SU-DHL-6 (cell line): ENCODE results near the gene TENM4.

Experiments
- H2AFZ ChIP-seq: fragments of 200-600 bp; sonication (generic); 2 replicates; pipeline ENCODE4 v1.6.1; 2014; ENCODE audit warnings: low read depth, mild to moderate bottlenecking, moderate library complexity, mixed read lengths, antibody characterized with exemption, low read length; ENCODE audit not compliant: severe bottlenecking
- H3F3A ChIP-seq: fragments of 200-600 bp; shearing (Covaris generic); 2 replicates; pipeline ENCODE4 v1.6.0; 2016; ENCODE audit warnings: antibody characterized with exemption, mild to moderate bottlenecking; ENCODE audit not compliant: insufficient read depth
- H3K27ac ChIP-seq: fragments of 200-600 bp; sonication (generic); 2 replicates; pipeline ENCODE4 v1.5.1; 2016; ENCODE audit warnings: low read depth, mild to moderate bottlenecking, low read length, moderate library complexity, mixed read lengths
- H3K27me3 ChIP-seq: fragments of 200-600 bp; sonication (generic), shearing (Covaris generic); 2 replicates; pipeline ENCODE4 v1.6.0; 2014; ENCODE audit warnings: mild to moderate bottlenecking, low read length
- H3K36me3 ChIP-seq: fragments of 200-600 bp; sonication (generic); 2 replicates; pipeline ENCODE4 v1.6.1; 2014; ENCODE audit warnings: mild to moderate bottlenecking, low read length, mixed read lengths
- H3K4me2 ChIP-seq: fragments of 300-600, 200-600 bp; shearing (Covaris generic), sonication (generic); 2 replicates; pipeline ENCODE4 v1.6.0; 2014; ENCODE audit warnings: low read length, low read depth, mild to moderate bottlenecking; ENCODE audit not compliant: poor library complexity, severe bottlenecking
- H3K4me3 ChIP-seq: fragments of 200-600 bp; sonication (generic); 2 replicates; pipeline ENCODE4 v1.5.1; 2014; ENCODE audit warnings: antibody characterized with exemption, low read length, mild to moderate bottlenecking, mixed read lengths; ENCODE audit not compliant: insufficient read depth, poor library complexity, severe bottlenecking
- H3K79me2 ChIP-seq: fragments of 200-600 bp; sonication (generic); 2 replicates; pipeline ENCODE4 v1.6.1; 2014; ENCODE audit warnings: mild to moderate bottlenecking, low read length, moderate library complexity; ENCODE audit not compliant: insufficient read depth
- H3K9ac ChIP-seq: fragments of 200-600 bp; sonication (generic); 2 replicates; pipeline ENCODE4 v1.7.0; 2014; ENCODE audit warnings: mild to moderate bottlenecking, low read length
- H3K9me2 ChIP-seq: fragments of 200-600 bp; sonication (generic); replicated peaks from 2 replicates; pipeline ENCODE4 v1.6.1; 2014; ENCODE audit warnings: low read length; ENCODE audit not compliant: insufficient read depth
- H3K9me3 ChIP-seq: fragments of 200-600 bp; sonication (generic); 2 replicates; pipeline ENCODE4 v1.6.1; 2014; ENCODE audit warnings: low read length, mixed read lengths; ENCODE audit not compliant: insufficient read depth
- H4K20me1 ChIP-seq: fragments of 200-600 bp; sonication (generic); 2 replicates; pipeline ENCODE4 v1.6.1; 2014; ENCODE audit warnings: low read depth, mild to moderate bottlenecking, antibody characterized with exemption, low read length, moderate library complexity, mixed read lengths
- EZH2phosphoT487 ChIP-seq: fragments of 200-600 bp; sonication (generic), shearing (Covaris generic); conservative IDR thresholded peaks from 2 replicates; pipeline ENCODE4 v1.6.1; 2018; ENCODE audit warnings: mild to moderate bottlenecking, antibody characterized with exemption, low read length, moderate library complexity, mixed read lengths
- TF ChIP-seq, protein P1 (sequence below): fragments of 200-600 bp; sonication (generic); IDR thresholded peaks from one replicate; pipeline ENCODE4 v1.5.1; 2017; ENCODE audit warnings: antibody characterized with exemption, mild to moderate bottlenecking, low read length, moderate library complexity; ENCODE audit not compliant: insufficient read depth, poor library complexity, severe bottlenecking

TENM4 gene

DNA sequence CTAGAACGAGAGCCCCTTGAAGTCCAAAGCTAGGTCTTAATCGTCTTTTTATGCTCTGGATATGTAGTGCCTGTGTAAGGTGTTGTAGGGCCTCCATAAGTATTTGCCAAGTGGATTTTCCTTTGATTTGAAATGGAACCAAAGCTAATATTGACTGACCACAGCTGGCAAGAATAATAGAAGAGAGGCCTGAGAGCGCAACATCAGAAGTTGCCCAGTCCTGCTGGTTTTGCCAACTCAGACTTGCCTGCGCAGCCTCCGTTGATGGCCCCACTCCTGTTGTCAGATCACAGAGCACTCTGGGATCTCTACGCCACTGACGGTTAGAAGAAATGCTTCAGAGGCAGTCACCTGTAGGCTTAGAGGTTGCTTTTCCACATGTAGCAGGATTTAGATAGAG is 251.2 kb downstream of the TENM4 start:
- Histone ChIP-seq H3K27me3 (no peaks in the 10 kb centered on the region), H2AFZ (no peak overlapping the region), H3F3A (no peaks in the 10 kb centered on the region), H4K20me1 (no peaks in the 10 kb centered on the region), H3K9me2 (no peaks in the 10 kb centered on the region), H3K27ac (no peak overlapping the region), H3K79me2 (no peaks in the 10 kb centered on the region), H3K4me3 (no peak overlapping the region), H3K9me3 (no peaks in the 10 kb centered on the region), H3K36me3 (no peaks in the 10 kb centered on the region), H3K9ac (no peak overlapping the region), H3K4me2 (no peak overlapping the region)
- no peak for TF ChIP-seq EZH2phosphoT487
- TF ChIP-seq, protein P1, sequence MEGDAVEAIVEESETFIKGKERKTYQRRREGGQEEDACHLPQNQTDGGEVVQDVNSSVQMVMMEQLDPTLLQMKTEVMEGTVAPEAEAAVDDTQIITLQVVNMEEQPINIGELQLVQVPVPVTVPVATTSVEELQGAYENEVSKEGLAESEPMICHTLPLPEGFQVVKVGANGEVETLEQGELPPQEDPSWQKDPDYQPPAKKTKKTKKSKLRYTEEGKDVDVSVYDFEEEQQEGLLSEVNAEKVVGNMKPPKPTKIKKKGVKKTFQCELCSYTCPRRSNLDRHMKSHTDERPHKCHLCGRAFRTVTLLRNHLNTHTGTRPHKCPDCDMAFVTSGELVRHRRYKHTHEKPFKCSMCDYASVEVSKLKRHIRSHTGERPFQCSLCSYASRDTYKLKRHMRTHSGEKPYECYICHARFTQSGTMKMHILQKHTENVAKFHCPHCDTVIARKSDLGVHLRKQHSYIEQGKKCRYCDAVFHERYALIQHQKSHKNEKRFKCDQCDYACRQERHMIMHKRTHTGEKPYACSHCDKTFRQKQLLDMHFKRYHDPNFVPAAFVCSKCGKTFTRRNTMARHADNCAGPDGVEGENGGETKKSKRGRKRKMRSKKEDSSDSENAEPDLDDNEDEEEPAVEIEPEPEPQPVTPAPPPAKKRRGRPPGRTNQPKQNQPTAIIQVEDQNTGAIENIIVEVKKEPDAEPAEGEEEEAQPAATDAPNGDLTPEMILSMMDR, result no peak

- no peaks in the 10 kb centered on the region for H3K36me3 ChIP-seq
- no peaks in the 10 kb centered on the region for H4K20me1 ChIP-seq
- no peak overlapping the region for H3K27ac ChIP-seq
- H3K9me2 ChIP-seq, result no peaks in the 10 kb centered on the region
- H3K4me2 ChIP-seq, result no peak overlapping the region
- no peak overlapping the region for H3K4me3 ChIP-seq
- H2AFZ ChIP-seq, result no peak overlapping the region
- H3F3A ChIP-seq, result no peaks in the 10 kb centered on the region
- no peak overlapping the region for H3K9ac ChIP-seq
- TF ChIP-seq EZH2phosphoT487, result no peak
- TF ChIP-seq, protein P1, result no peak
- H3K79me2 ChIP-seq, result no peaks in the 10 kb centered on the region
- no peaks in the 10 kb centered on the region for H3K9me3 ChIP-seq
- no peaks in the 10 kb centered on the region for H3K27me3 ChIP-seq
Measured at GRCh38 chr11:79189055-79189454, 251.8 kb downstream of the TENM4 start.

DNA sequence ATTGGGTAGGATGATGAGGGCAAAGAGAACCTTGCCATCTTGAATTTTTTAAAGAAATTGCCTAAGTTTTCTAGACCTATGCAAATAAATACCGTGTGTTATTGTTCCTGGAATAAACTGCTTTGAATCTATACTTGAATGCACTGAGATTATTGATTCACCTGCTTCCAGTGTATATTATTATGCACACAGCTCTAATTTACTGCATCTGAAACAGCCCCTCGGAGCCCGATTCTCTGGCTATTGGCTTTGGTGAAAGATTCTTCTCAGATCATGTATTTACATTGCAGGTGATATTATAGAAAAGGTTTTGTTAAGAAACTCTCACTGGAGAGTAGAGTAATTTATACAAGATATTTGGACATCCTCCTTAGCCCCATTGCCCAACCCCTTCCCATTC is 254.2 kb downstream of the TENM4 start:
- TF ChIP-seq, protein P1, result no peak
- no peak for TF ChIP-seq EZH2phosphoT487
- Histone ChIP-seq H3K9ac (no peak overlapping the region), H3K9me3 (no peaks in the 10 kb centered on the region), H3K27ac (no peak overlapping the region), H3K27me3 (no peaks in the 10 kb centered on the region), H3K9me2 (no peaks in the 10 kb centered on the region), H3K79me2 (no peaks in the 10 kb centered on the region), H3K4me2 (no peak overlapping the region), H2AFZ (no peak overlapping the region), H3F3A (no peaks in the 10 kb centered on the region), H4K20me1 (no peaks in the 10 kb centered on the region), H3K4me3 (no peak overlapping the region), H3K36me3 (no peaks in the 10 kb centered on the region)

DNA sequence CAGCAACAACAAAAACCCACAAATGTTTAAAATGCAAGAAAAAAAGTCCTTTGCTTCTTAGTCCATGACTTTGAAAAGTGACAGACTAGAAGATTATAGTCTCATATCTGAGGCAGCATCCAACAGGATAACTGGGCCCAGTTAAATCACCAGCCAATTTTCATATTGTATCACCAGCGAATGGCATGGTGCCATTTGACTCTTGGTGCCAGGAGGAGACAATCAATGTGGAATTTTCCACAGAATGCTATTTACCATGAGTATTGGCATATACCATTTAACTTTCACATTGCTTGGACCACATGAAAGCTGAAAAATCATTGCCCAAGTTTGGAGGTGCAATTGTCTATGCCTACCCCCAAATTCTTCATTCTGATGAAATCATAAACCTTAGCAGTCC is 255.5 kb downstream of the TENM4 start:
- TF ChIP-seq, protein P1, result no peak
- no peak for TF ChIP-seq EZH2phosphoT487

More for the DNA sequence above, 255.5 kb downstream of the TENM4 start:
- Histone ChIP-seq H3K9ac (no peak overlapping the region), H3K79me2 (no peaks in the 10 kb centered on the region), H3K4me3 (no peak overlapping the region), H3K9me3 (no peaks in the 10 kb centered on the region), H3K9me2 (no peaks in the 10 kb centered on the region), H4K20me1 (no peaks in the 10 kb centered on the region), H2AFZ (no peak overlapping the region), H3K4me2 (no peak overlapping the region), H3K36me3 (no peaks in the 10 kb centered on the region), H3K27ac (no peak overlapping the region), H3K27me3 (no peaks in the 10 kb centered on the region), H3F3A (no peaks in the 10 kb centered on the region)
